Measurements from ENCODE around the gene BRSK2.
"Not testable (repeated sequence)": the region's sequence is repeated elsewhere in the genome, so short reads cannot be mapped to it uniquely, and the experiment has no call there.

BRSK2 gene

DNA sequence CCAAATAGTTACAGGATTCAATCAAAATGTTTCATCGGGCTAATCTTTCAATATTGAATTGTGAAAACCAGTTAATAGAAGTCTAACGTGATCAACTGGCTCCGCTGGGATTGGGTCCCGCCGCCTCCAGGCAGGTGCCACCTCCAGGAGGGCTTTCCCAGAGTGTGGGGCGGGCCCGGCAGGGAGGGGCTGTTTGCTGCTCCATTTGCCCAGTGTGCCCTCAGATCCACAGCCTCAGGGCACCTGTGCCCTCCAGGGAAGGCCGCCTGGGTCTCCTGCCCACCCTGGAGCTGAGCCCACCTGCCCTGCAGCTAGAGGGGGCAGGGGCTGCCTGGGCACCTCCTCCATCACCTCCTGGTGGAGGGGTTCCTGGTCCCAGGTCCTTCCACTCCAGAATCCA, 17.9 kb downstream of the BRSK2 start:
- no peak for DNase-seq (ENCODE audit: low read depth in 3 of 3, low spot score in 1 of 3)

DNA sequence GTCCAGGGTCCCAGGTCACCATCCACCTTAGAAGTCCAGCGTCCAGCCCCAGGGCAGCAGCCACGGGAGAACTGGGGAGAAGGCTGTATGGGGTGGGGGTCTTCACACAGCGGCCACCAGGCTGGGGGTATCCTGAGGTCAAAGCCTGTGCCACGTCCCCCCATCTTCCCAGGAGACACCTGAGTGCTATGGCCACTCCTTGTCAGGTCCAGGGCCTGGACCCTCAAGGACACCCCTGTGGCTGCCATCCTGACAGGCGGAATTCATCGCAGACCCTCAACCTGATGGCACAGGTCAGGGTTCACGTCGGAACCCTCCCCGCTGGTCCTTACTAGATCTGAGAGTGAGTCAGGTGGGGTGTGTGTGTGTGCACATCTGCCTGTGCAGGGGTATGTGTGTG, 18.6 kb downstream of the BRSK2 start:
- DNase-seq (ENCODE audit: low read depth in 3 of 3, low spot score in 1 of 3) = no peak

DNA sequence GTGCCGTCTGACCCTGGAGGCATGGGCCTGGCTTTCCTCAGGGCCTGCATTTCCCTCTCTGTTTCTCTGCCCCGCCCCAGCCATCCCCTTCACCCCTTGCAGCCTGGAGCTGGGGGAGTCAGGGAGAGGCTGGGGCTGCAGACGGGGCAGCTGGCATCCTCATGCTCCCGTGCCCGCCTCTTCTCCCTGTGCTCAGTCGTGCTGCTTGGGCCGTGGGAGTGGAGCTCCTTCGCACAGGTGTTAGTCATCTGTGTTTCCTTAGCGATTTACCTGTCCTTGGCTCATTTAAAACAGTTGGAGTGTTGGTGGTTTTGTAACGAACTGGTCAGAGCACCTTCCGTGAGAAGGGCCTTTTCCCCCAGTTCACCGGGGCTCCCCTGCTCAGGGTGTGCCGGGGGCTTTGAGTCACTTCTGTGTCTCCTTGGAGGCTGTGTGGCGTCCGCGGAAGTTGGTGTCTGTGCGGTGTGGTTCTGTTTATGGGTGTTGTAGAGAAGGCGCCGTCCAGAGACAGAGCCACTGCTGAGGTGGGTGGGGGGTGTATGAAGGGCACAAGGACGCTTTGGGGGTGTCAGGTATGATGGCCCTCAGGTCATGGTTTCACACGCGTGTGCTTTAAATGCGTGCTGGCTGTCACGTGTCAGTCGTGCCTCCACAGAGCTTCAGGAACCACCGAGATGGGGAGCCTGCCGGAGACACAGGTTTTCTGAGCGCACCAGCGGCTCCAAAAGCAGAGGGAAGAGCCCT, 19.5 kb downstream of the BRSK2 start:
- no peak for DNase-seq (ENCODE audit: low read depth in 3 of 3, low spot score in 1 of 3)

DNA sequence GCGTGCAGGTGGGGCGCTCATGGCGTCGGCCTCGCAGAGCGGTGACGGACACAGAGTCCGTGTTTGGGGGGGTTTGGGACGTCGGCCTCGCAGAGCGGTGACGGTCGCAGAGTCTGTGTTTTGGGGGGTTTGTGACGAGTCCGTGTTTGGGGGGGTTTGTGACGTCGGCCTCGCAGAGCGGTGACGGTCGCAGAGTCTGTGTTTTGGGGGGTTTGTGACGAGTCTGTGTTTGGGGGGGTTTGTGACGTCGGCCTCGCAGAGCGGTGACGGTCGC, 20.1 kb downstream of the BRSK2 start:
- not testable (repeated sequence) for DNase-seq (ENCODE audit: low read depth in 3 of 3, low spot score in 1 of 3)

DNA sequence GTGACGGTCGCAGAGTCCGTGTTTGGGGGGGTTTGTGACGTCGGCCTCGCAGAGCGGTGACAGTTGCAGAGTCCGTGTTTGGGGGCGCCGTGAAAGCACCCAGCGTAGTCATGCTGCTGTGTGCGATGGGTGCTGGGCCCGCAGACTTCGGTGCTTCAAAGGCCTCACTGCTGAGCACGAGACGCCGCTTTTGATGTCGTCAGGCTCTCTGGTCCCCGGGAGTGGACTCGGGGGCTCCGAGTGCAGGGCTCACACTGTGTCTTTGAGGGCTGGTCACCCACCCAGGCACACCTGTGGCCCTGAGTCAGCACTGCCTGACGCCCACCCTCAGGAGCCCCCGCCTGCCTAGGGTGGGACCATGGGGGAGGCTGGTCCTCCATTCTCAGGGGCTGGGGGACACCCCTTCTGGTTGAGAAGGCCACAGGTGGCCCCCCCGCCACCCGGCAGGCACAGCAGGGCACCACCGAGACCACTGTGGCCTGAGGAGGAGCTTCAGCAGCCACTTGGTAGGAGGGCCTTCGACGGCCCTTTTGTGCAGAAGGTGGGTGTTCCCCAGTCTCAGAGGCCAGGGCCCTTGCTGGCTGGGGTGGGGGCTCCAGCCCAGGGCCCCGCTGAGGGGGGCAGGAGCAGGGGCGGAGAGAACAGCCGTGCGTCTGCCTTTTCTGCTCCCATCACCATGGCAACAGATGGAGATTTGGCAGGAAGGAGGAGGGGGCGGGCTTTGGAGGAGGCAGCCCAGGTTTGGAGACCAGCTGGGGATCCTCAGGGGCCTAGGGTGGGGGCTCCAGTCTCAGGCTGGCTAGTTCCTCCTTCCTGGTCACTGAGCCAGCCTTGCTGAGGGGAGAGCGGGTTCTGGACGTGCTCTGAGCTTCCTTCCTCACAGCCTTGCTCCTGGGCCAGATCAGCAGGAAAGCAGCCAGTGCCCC, 20.9 kb downstream of the BRSK2 start:
- DNase-seq (ENCODE audit: low read depth in 3 of 3, low spot score in 1 of 3) = no peak

DNA sequence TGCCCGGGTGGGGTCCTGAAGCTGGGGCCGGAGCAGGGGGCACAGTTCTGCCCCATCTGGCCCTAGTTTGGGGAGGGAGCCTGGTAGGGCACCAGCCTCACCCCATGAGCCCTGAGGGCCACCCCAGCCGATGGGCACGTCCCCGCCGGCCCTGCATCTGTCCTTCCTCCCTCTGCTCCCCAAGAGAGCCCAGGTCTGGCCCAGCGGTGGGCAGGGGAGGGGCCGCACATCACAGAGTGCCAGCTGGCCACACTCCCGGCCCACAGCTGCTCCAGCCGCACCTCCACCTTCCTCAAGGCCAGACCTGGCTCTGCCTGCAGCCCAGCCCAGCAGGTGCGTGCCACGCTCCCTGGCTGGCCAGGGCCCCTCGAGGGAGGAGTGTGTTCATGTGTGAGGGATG, 21.6 kb downstream of the BRSK2 start:
- no peak for DNase-seq (ENCODE audit: low read depth in 3 of 3, low spot score in 1 of 3)

DNA sequence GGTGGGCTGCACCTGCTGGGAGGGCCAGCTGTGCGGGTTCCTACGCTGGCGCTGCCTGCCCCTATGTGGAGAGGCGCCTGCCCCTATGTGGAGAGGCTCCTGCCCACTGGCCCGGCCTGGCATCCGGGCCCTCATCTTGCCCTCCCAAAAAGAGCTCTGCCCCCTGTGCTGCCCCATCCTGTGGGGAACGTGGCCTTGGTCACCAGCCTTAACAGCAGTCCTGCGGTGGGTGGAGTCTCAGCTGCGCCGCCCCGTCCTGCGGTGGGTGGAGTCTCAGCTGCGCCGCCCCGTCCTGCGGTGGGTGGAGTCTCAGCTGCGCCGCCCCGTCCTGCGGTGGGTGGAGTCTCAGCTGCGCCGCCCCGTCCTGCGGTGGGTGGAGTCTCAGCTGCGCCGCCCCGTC, 22.0 kb downstream of the BRSK2 start:
- not testable (repeated sequence) for DNase-seq (ENCODE audit: low read depth in 3 of 3, low spot score in 1 of 3)

DNA sequence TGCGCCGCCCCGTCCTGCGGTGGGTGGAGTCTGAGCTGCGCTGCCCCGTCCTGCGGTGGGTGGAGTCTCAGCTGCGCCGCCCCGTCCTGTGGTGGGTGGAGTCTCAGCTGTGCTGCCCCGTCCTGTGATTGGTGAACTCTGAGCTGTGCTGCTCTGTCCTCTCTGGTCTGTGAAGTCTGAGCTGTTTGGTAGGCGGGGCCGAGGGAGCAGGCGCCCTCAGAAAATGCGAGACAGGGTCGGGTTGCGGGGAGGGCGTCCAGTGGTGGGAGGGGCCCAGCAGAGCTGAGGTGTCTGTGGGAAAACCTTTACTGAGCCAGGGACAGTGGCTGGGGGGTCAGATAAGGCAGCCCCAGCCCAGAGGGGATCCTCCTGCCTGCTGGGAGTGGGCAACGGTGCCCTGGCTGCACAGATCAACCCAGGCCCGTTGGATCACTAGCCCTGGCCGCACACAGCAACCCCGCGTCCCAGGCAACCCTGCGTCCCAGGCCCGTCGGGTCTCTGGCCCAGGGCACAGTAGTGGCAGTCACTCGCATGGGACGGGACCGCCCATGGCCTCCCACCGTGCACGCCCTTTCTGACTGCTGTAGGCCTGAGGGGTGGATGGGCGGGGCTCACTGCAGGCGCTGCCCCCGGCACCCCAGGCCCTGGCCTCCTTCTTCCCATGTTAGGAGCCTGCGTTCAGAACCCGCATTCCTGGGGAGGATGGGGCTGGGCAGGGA, 22.8 kb downstream of the BRSK2 start:
- no peak for DNase-seq (ENCODE audit: low read depth in 3 of 3, low spot score in 1 of 3)

DNA sequence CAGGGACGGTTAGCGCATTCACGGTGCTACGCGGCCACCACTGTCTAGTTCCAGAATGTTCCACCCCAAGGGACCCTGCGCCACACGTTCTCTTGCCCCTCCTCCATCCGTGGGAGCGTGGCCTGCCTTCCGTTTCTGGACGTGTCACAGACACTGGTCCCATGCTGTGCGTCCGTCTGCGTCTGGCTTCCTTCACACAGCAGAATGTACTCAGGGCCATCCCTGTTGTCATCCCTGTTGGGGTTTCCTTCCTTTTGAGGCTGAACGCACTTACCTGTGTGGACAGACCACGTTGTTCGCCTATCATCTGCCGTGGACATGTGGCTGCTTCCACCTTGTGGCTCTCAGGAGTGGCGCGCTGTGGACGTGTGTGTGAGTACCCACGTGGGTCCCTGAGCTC, 24.9 kb downstream of the BRSK2 start:
- DNase-seq (ENCODE audit: low read depth in 3 of 3, low spot score in 1 of 3) = no peak

DNA sequence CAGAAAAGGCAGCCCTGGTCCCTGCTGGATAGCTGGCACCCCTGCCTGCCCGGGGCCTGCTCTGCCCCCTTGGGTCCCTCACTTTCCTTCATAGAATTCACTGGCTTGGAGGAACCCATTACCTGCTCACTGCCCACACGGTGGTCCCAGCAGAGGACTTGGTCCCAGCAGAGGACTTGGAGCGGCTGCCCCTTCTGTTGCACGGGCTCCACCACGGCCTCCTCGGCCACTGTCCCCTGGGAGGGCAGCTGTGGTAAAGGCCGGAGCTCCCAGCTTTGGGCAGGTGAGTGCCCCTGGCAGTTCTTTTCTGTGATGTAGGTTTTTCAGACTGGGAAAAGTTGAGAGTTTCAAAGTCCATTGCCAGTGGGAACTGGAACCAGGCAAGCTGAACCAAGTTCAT, 25.9 kb downstream of the BRSK2 start:
- no peak for DNase-seq (ENCODE audit: low read depth in 3 of 3, low spot score in 1 of 3)

DNA sequence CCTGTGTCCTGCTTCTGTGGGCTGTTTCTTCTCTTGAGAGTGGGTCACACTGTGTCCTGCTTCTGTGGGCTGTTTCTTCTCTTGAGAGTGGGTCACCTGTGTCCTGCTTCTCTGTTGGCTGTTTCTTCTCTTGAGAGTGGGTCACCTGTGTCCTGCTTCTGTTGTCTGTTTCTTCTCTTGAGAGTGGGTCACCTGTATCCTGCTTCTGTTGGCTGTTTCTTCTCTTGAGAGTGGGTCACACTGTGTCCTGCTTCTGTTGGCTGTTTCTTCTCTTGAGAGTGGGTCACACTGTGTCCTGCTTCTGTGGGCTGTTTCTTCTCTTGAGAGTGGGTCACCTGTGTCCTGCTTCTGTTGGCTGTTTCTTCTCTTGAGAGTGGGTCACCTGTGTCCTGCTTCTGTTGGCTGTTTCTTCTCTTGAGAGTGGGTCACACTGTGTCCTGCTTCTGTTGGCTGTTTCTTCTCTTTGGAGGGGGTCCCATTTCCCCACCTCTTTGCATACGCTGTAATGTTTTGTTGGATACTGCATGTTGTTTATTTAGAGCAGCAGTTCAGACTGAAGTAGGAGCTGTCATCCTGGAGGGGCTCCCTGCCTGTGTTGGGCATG, 28.6 kb downstream of the BRSK2 start:
- not testable (repeated sequence) for DNase-seq (ENCODE audit: low read depth in 3 of 3, low spot score in 1 of 3)

DNA sequence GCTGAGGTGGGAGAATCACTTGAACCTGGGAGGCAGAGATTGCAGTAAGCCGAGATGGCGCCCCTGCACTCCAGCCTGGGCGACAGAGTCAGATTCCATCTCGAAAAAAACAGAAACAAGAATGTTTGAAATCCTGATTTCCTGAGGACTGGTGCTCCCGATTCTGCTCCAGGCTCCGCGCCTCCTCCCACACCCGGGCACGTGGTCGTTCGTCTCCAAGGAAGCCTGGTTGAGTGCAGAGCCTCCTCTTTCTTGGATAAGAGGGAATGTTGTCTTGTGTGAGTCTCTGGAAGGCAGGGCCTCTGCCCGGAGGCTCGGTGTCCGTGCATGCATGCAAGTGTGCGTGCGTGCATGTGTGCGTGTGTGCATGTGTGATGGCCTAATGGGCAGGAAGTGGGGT, 30.1 kb downstream of the BRSK2 start:
- DNase-seq (ENCODE audit: low read depth in 3 of 3, low spot score in 1 of 3) = no peak

DNA sequence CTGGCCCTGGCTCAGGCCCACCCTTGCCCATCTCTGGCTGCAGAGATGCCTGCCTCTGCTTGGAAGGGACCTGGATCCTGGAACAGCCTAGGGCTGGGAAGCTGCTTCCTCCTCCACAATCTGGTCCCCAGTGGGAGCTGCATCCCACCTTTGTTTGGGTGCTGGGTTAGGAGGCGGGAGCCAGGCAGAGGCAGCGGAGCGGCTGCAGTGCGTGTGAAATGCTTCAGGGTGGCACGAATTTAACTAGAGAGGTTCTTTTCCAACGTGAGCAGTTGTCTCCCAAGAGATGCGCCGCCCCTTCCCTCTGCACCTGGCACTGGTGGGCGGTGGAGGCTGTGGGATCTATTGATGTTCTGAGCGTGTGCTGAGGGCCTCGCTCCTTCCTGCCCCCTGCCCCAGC, 31.6 kb downstream of the BRSK2 start:
- no peak for DNase-seq (ENCODE audit: low read depth in 3 of 3, low spot score in 1 of 3)

DNA sequence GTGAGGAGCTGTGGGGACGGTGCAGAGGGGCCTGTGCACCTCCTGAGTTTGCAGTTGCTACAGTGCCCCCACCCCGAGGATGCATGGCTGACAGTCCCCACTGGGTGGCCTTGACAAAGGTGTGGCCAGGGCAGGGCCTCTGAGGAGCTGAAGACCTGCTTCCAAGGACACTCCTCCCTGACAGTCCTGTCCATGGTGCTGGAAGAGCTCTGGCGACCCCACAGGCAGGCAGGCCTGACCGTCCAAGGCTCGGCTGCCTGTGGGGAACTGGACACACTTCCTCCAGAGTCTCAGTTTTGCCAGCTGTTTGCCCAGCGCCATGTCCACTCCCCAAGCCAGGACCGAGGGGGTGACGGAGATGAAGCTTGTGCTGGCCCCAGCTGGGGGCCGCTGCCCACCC, 32.7 kb downstream of the BRSK2 start:
- no peak for DNase-seq (ENCODE audit: low read depth in 3 of 3, low spot score in 1 of 3)

DNA sequence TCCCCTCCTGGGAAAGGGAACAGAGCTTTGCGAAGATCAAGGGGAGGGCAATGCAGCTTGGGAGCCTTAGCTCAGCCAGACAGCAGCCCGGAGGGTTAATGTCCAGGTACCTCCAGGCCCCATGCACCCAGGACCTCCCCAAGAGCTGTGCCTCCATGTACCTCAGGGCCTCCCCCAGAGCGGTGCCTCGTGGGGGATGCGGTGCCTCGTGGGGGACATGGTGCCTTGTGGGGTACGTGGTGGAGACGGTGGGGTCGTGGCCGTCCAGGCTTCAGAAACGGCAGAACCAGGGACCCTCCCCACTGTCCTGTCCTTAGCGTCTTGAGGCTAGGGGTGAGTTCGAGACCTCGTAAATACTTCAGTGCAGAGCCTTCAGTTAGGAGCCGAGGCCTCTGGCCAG, 33.2 kb downstream of the BRSK2 start:
- no peak for DNase-seq (ENCODE audit: low read depth in 3 of 3, low spot score in 1 of 3)

DNA sequence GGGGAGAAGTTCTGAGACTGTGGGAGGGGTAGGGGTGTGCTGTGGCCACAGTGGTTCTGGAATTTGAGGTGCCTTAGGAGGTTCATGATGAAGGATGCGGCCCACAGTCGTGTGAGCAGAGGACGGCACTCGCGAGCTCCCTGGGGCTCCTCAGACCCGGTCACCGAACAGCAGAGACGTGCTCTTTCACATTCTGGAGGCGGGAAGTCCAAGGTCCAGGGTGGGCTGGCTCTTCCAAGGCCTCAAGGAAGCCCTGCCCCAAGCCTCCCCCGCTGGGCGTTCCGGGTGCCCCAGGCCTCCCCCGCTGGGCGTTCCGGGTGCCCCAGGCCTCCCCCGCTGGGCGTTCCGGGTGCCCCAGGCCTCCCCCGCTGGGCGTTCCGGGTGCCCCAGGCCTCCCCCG, 33.7 kb downstream of the BRSK2 start:
- not testable (repeated sequence) for DNase-seq (ENCODE audit: low read depth in 3 of 3, low spot score in 1 of 3)

DNA sequence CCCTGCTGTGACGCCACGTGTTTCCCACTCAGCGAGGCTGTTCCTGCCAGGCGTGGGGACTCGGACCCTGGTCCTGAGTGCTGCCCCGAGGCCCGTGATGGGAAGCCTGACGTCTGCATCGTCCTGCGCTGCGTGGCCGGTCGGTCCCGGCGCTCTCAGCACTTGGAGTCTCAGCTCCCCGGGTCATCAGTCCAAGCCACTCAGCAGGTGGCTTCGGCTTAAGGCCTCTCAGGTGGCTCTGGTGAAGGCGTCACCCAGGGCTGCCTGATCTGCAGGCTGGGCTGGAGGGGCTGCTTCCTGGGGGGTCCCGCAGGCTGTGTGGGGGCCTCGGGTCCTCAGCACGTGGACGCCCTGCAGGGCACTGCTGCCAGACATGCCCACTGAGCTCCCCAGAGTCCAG, 35.3 kb downstream of the BRSK2 start:
- no peak for DNase-seq (ENCODE audit: low read depth in 3 of 3, low spot score in 1 of 3)

DNA sequence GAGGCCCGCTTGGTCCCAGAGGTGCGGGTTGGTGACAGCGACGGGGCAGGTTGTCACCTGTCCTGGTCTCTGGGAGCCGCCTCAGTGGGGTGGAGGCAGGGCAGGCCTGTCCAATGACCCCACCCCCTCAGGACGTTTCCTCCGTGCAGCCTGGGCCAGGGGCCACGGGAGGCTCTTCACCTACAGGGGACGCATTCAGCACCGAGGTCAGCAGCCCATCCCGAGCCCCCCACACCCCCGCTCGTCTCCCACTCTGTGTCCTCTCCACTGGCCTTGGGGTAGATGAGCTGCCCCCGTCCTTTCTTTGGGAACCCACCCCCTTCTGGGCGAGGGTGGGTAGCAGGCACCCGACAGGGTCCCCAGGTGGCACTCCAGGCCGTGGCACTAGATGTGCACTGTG, 35.7 kb downstream of the BRSK2 start:
- no peak for DNase-seq (ENCODE audit: low read depth in 3 of 3, low spot score in 1 of 3)

DNA sequence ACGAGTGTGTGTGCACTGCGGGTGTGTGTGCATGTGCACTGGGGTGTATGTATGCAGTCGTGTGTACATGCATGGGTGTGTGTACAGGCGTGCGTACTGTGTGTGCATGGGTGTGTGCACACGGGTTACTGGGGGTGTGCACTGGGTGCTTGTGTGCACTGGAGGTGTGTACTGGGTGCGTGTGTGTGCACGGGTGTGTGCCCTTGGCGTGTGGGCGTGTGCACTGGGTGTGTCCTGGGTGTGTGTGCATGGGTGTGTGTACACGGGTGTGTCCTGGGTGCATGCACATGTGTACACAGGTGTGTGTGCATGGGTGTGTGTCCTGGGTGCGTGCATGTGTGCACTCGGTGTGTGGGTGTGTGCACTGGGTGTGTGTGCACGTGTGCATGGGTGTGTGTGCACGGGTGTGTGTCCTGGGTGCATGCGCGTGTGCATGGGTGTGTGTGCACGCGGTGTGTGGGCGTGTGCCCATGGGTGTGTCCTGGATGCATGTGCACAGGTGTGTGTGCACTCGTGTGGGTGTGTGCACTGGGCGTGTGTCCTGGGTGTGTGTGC, 39.1 kb downstream of the BRSK2 start:
- no peak for DNase-seq (ENCODE audit: low read depth in 3 of 3, low spot score in 1 of 3)

DNA sequence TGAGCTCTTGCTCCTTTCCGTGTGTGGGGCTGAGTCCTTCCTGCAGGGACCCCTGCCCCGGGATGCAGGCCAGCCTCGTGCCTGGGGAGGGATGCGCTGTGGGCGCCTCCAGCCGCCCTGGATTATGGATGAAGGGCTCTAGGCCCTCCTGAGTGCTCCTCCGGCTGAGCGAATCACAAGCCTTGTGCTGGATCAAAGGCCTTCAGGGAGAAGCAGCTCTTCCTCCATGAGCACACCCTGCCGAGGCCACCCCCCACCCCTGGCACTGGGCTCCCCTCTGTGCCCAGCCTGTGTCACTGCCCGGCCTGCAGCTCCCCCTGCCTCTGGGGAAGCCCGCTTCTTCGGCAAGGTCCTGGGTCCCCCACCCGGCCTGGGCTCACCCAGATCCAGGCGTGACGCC, 43.8 kb downstream of the BRSK2 start:
- DNase-seq (ENCODE audit: low read depth in 3 of 3, low spot score in 1 of 3) = no peak

DNA sequence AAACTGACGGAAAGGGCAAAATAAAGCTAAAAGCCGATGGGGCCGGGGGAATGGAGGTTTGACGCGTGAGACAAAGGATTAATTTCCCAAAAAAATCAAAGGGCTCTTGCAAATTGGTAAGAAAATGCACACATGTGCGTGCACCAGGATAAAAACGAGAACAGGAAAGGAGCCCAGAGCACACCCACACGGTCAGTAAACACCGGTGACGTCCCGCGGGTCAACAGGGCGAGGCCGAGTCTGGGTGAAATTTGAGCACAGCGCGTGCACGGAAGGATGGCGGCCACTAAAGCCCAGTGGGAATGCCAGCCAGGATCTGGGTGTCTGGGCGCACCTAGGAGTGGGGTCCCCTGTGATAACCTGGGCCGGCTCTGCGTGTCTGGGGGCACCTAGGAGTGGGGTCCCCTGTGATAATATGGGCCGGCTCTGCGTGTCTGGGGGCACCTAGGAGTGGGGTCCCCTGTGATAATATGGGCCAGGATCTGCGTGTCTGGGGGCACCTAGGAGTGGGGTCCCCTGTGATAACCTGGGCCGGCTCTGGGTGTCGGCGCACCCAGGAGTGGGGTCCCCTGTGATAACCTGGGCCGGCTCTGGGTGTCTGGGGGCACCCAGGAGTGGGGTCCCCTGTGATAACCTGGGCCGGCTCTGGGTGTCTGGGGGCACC, 44.4 kb downstream of the BRSK2 start:
- DNase-seq (ENCODE audit: low read depth in 3 of 3, low spot score in 1 of 3) = no peak

Data from stimulated activated CD4-positive, alpha-beta T cell treated with anti-CD3 and anti-CD28 coated beads, TNF-alpha, amount 100 ng/mL, for 1 hour (primary cell).